D341Med (cell line): ENCODE measurements around the gene ANKRD12.

Experiments used
- DNase-seq: peaks from one replicate; pipeline ENCODE4 v3.0.0; 2012; ENCODE audit warnings: low spot score

Gene ANKRD12

GRCh38 chr18:9184998-9185613 is 48.5 kb downstream of the ANKRD12 start:
- DNase-seq: no peak

GRCh38 chr18:9188359-9189231 is 52.0 kb downstream of the ANKRD12 start:
- DNase-seq: no peak

GRCh38 chr18:9189491-9189890 is 52.9 kb downstream of the ANKRD12 start:
- no peak for DNase-seq

- DNase-seq: no peak
These were observed 55.2 kb downstream of the ANKRD12 start for GRCh38 chr18:9191658-9192256.

- DNase-seq: no peak
These were observed 56.5 kb downstream of the ANKRD12 start for GRCh38 chr18:9193031-9193430.

GRCh38 chr18:9196568-9196967 is 60.0 kb downstream of the ANKRD12 start:
- DNase-seq: no peak

GRCh38 chr18:9199681-9200080 is 63.1 kb downstream of the ANKRD12 start:
- DNase-seq: no peak

GRCh38 chr18:9201224-9201623 is 64.6 kb downstream of the ANKRD12 start:
- DNase-seq: no peak

- no peak for DNase-seq
These were observed 68.1 kb downstream of the ANKRD12 start for GRCh38 chr18:9204659-9205058.

GRCh38 chr18:9206421-9206820 is 69.8 kb downstream of the ANKRD12 start:
- DNase-seq: no peak

- no peak for DNase-seq
These were observed 72.7 kb downstream of the ANKRD12 start for GRCh38 chr18:9209279-9209678.

GRCh38 chr18:9210966-9211365 is 74.4 kb downstream of the ANKRD12 start:
- DNase-seq: no peak

GRCh38 chr18:9211955-9212354 is 75.4 kb downstream of the ANKRD12 start:
- no peak for DNase-seq

GRCh38 chr18:9215221-9215933 is 78.8 kb downstream of the ANKRD12 start:
- no peak for DNase-seq

- DNase-seq: no peak
These were observed 79.9 kb downstream of the ANKRD12 start for GRCh38 chr18:9216459-9216858.

- no peak for DNase-seq
These were observed 81.3 kb downstream of the ANKRD12 start for GRCh38 chr18:9217743-9218451.

- DNase-seq: no peak
These were observed 84.5 kb downstream of the ANKRD12 start for GRCh38 chr18:9221040-9221439.

- no peak for DNase-seq
These were observed 85.1 kb downstream of the ANKRD12 start for GRCh38 chr18:9221661-9222060.

GRCh38 chr18:9223356-9223755 is 86.8 kb downstream of the ANKRD12 start:
- no peak for DNase-seq

GRCh38 chr18:9226463-9226862 is 89.9 kb downstream of the ANKRD12 start:
- no peak for DNase-seq

- no peak for DNase-seq
These were observed 95.4 kb downstream of the ANKRD12 start for GRCh38 chr18:9231852-9232486.
